NB4 (cell line): Measurements from ENCODE around the gene NNAT.

Source experiments
- CTCF ChIP-seq: IDR thresholded peaks from one replicate; pipeline ENCODE4 v1.5.1; 2012; ENCODE audit warnings: low read depth, low read length
- POLR2A ChIP-seq: IDR thresholded peaks from 2 replicates; pipeline ENCODE4 v1.6.1; 2011; ENCODE audit warnings: mild to moderate bottlenecking; ENCODE audit not compliant: insufficient read length; ENCODE audit errors: extremely low read depth

DNA sequence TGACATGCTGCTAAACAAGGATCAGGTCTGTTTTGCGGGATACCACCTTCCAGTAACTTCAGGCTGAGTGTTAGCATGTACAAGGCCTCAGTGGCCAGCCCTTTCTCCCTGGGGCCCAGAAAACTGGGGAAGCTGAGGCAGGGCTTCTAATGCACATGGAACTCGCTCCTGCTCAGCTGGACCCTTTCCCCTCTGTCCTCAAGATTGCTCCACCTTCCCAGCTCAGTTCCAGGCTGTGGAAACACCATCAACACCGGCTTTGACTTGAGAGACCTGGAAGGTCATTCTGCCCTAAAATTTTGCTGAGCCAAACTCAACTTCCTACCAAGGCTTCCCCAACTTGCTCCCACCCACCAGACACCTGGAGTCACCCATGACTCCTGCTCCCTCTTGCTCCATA lies 10.8 kb downstream of the NNAT start:
- TF ChIP-seq CTCF, result no peak
- TF ChIP-seq POLR2A, result no peak
